NCI-H2107 treated with DMSO at 0.1 percent for 48 hours (cell line): ENCODE data around the gene HERC5.

ENCODE experiments used
- DNase-seq: peaks from one replicate; lab custom pipeline; 2025; ENCODE audit not compliant: unreplicated experiment; lab: John Stamatoyannopoulos, UW

Gene HERC5

DNA sequence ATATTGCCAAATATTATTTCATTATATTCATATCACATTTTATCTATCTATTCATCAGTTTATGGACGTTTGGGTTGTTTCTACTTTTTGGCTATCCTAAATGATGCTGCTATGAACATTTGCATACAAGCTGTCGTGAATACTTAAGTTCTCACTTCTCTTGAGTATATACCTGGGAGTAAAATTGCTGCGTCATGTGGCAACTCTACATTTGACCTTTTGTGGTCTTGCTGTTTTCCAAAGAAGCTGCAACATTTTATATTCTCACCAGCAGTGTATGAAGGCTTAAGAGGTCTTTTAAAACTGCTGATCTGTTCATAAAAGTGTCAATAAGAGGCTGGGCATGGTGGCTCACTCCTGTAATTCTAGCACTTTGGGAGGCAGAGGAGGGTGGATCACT, 60.9 kb downstream of the HERC5 start:
- DNase-seq, result no peak

DNA sequence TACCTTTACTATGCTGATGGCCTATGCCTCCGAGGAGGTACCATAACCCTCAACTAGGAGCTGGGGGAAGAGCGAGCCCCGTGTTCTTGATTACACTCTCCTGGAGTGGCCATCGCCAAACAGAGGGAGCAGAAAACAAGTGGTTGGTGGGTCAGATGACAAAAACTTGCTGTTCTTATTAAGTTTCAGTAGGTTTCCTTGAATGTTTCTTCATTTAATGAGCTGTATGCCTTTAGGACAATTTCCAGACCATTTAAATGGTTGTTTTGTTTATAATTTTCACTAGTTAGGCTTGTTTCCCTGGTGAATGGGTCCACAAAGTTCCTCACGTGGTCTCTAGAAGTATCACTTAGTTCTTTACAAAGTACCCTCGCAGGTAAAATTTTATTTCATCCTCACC, 62.0 kb downstream of the HERC5 start:
- DNase-seq, result no peak

DNA sequence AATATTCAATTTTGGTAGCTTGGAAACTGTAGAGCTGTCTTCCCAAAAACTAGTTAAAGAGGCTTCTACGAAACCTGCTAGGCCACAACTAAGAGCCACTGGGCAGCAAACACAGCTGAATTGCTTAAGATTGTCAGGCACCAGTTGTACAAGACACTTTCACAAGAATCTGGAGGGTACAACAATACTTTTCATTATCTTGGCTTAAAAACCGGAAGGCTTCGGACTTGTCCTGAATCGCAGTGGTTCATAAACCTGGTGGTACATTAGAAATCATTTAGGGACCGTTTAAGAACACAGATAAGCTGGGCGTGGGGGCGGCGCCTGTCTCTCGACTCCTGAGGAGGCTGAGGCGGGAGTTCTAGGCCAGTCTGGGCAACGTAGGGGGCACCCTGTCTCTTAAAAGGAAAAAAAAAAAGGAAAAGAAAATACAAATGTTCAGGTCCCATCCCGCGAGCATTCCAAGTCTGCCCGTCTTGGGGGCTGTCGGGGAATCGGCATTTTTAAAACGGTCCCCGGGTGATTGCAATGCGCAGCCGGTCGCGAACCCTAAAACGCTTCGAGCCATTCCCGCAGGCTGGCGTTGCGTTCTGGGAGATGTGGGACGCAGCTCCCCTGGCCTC, 65.9 kb downstream of the HERC5 start:
- DNase-seq, result no peak

DNA sequence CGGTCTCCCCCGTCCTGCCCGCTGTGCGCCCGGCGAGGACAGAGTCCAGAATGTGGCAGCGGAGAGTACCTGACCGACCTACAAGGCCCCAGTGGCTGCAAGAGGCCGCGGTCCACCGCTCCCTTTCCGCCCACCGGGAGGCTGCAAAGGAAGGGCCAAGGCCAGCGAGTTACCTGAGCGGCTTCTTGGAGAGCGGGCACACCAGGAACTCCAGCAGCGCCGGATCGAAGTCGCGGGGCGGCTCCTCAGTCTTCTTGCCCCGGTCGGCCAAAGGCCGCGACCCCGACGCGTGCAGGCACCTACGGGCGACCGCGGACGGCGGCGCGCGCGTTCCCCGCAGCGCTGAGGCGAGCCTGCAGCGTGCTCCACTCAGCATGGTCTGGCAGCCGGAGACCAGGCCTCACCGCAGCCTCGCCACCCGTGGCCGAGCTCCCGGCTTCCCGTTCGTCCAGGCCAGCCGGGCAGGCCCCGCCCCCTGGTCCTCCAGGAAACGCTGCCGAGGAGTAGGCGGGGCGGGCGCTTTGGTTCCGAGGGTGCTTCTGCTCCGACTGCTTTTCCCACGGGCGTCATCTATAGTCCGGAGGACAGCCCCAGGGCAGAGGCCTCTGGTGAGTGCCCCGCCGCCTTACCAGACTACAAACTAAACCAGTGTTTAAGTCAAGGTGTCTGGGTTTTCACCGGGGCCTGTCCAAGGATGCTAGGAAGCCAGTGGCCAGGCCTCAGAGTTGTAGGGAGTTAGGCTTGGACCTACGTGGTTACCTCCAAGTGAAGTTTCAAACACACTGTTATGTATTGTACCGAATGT, 66.6 kb downstream of the HERC5 start, which contains the start of gene PYURF:
Gene PYURF (minus strand): TSS at position 452 of the 805 bp plus-strand sequence. CDS start 76 bp downstream, at position 376.
- peak; percentile 74 for DNase-seq

DNA sequence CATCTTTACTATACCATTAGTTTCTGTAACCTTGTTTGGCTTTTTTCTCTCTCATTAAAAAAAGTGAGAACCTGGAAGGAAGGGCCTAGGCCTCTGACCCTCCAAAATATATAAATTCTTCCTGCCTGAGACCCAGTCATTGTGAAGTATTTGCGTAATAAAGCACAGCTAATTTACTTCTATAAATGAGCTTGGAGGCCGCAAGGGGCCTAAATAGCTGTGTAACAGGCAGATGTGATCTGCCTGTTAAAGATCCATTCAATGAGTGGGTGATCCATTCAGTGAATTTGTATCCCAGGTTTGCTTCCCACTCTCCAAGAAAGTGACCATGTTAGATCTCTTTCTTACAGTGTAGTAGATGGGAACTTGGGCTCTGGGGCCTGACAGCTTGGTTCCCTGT, 67.3 kb downstream of the HERC5 start:
- no peak for DNase-seq

DNA sequence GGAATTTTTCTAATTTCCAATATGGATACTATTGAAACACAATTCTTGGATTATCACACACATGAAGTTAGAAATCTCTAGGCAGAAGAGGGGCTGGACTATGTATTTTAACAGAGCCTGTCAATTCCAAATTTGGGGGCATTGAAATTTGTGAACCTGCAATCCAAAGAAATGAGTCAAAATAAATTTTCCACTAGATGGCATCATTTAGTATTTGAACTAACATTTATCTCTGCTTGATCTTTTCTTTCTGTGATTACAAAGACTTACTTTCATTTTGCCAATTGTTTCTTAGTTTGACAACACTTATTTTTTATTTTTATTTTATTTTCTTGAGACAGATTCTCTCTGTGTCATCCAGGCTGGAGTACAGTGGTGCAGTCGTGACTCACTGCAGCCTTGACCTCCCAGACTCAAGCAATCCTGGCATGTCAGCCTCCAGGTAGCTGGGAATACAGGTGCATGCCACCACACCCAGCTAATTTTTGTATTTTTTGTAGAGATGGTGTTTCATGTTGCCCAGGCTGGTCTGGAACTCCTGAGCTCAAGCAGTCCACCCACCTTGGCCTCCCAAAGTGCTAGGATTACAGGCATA, 69.4 kb downstream of the HERC5 start:
- peak; percentile 5 for DNase-seq

DNA sequence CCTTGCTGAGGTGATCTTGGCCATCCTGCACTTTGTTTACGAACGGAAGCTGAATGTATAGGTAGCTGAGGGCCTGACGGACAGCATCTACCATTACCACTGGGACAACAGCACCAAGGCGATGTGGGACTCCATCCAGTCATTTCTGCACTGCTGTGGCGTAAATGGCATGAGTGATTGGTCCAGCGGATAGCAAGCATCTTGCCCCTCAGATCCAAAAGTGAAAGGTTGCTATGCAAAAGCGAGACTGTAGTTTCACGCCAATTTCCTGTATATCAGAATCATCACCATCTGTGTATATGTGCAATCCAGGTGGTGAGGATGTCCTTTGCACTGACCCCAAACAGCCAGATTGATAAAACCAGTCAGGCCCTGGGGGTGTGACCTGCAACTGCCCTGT, 70.9 kb downstream of the HERC5 start:
- DNase-seq, result no peak

DNA sequence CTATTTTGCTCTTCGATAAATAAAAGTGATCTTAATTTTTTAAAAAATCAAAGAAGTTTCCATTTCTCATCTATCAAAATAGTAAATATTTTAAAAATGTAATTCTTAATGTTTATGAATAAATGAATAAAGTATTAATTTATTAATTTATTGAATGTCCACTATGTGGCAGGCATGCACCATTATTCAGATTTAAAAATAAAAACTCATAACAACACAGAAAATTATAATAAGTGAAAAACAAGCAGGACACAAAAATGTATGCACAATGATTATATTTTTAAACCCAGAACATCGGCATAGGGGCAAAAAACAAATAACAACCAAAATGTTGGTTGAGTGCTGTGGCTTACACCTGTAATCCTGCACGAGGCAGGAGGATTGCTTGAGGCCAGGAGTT, 71.9 kb downstream of the HERC5 start:
- DNase-seq, result no peak

DNA sequence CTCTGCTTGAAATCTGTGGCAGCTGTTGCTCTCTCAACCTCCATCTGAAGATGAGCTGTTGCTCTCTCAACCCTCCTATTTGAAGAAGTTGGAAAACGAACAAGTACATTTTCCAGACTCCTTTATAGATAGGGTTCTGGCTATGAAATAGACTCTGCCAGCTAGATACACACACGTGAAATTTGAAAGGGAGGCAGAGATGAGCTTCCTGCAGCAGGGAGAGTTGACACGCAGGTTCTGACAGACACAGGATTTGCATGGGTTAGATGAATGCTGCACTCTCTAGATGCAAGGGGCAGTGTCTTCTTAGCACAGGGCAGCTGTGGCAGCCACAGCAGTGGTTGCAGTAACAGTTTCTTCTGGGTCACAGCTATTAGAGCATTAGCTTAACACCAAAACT, 74.6 kb downstream of the HERC5 start:
- DNase-seq, result no peak

DNA sequence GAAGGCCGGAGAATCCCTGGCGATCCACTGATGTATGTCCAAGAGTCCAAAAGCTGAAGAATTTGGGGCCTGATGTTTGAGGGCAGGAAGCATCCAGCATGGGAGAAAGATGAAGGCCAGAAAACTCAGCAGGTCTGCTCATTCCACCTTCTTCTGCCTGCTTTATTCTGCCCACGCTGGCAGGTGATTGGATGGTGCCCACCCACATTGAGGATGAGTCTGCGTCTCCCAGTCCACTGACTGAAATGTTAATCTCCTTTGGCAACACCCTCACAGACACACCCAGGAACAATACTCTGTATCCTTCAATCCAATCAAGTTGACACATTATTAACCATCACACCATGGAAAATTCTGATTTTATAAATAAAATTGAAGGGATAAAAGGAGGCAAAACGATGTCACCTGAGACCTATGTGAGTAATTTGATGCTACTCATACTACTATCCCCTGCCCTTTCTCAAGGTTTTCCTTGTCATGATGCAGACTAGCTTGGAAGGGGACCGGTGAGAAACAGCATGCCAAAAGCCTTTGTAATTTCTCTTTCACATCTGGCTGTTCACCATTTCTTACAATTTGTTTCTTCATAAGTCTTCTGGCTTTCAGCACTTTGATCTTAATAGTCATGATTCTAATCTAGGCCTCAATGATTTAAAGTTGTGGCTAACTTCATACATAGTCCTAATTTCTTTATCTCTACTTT, 76.3 kb downstream of the HERC5 start:
- no peak for DNase-seq

DNA sequence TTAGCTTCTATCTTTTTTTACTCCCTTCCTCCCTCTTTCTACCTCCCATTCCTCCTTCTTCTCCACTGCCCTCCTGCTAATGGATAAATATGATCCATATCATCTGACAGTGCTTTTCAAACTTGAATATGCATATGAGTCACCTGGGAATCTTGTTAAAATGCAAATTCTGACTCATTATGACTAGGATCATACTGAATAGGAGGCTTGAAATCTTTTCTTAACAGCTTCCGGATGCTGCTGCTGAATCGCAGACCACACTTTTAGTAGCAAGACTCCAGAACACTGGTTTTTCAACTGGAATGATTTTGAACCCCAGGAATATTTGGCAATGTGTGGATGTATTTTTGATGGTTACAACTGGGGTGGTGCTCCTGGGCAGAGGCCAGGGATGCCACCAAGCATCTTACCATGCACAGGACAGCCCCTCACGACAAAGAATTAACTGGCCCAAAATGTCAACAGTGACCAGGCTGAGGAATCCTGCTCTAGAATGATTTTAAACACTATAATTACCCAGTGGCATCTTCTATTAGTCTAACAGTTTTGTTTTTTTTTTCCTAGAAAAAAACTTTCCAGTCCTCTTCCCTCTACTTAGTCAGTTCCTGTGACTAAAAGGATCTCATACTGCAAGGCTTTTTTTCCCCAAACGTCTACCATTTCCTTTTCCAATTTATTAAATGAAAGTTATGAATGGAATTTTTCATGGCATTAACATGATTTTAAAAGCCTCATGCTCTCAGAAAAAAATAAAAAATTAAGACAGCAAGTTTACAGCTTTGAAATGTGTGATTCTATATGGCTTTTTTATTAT, 77.2 kb downstream of the HERC5 start:
- DNase-seq, result no peak

DNA sequence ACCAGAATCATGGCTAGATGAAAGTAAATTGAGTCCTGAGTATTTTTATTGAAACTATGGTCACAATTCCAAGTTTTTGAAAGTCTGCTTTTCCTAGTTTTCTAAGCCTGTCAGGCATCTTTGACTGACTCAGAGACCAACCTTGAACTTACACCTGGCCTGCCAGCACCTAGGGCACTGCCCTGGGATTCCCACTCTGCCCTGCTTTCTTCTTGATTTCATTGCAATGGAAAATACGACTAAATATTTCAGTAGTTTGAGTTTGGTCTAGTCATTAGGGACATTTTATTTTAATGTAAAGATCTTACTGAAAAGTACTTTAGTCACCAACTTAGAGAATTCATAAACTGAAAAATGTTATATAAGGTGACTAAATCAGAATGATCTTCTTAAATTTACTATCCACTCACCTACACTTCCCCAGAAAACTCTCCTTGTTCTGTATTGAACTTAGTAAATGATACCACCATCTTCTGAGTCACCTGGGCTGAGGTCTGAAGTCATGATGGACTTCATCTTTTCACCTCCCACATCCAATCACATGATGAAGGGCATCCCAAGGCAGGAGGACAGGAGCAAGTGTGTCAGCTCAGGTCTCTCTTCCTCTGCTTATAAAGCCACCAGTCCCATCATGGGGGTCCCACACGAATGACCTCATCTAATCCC, 78.3 kb downstream of the HERC5 start:
- no peak for DNase-seq

DNA sequence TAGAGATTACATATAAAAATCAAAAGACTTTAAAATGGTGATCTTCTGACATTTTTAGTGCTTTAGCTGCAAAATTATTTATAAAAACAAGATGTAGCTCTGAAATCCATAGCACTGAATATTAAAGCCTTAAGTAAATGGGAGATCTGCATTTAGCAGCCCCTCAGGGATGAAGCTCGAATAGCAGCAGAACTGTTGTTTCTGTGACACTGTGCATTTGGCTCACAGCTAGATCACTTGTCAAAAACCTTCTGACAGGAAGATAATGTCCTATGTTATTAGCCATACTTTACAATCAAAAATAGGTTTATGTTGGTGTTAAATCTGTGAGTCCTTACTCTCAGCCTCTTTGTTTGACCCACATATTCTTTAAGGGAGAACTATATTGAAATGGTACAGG, 80.8 kb downstream of the HERC5 start:
- no peak for DNase-seq

DNA sequence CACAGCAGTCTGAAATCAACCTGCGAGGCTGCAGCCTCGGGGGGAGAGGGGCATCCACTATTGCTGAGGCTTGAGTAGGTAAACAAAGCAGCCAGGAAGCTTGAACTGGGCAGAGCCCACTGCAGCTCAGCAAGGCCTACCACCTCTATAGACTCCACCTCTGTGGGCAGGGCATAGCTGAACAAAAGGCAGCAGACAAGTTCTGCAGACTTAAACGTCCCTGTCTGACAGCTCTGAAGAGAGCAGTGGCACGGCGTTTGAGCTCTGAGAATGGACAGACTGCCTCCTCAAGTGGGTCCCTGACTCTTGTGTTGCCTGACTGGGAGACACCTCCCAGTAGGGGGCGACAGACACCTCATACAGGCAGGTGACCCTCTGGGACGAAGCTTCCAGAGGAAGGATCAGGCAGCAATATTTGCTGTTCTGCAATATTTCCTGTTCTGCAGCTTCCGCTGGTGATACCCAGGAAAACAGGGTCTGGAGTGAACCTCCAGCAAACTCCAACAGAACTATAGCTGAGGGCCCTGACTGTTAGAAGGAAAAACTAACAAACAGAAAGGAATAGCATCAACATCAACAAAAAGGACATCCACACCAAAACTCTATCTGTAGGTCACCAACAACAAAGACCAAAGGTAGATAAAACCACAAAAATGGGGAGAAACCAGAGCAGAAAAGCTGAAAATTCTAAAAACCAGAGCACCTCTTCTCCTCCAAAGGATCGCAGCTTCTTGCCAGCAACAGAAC, 82.6 kb downstream of the HERC5 start:
- DNase-seq, result peak; percentile 0

DNA sequence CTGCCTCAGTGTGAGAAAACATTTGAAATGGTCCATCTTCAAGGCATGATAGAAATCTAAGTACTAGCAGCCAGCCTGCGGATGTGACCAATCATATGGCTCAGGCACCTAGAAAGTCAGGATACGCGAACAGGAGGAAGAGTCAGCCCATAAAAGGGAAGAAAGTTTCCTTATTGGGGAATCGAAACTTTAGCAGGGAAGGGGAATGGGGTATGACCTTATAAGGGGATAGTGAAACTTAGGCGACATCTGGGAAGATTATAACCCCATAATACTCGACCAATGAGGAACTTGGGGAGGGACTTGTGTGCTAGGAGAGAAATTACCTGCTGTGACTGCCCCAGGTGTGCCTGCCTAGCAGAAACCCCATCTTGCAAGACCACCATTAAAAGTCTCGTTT, 92.9 kb downstream of the HERC5 start:
- no peak for DNase-seq
